ENCODE results near the gene GUCY1B1. TPM values are rescaled to one million over a fixed set of nuclear protein-coding genes. Genes with fewer than 3 reads are reported as not detected.

GUCY1B1 gene
- polyA plus RNA-seq, 1 donor: 13.5 TPM

GRCh38 chr4:155773196-155773800 lies 14.5 kb downstream of the GUCY1B1 start:
- no peaks in the 10 kb centered on the region for H3K4me1 ChIP-seq (ENCODE audit: control insufficient read depth, insufficient read depth, low read length)
- no peak overlapping the region for H3K27ac ChIP-seq (ENCODE audit: low read length)
- no peaks in the 10 kb centered on the region for H3K9me3 ChIP-seq (ENCODE audit: control insufficient read depth, low read depth, low read length)
- H3K4me3 ChIP-seq (ENCODE audit: low read length): no peak overlapping the region
- no peaks in the 10 kb centered on the region for H3K36me3 ChIP-seq (ENCODE audit: control insufficient read depth, insufficient read depth, low read length)
- no peaks in the 10 kb centered on the region for H3K27me3 ChIP-seq (ENCODE audit: control insufficient read depth, insufficient read depth, low read length)
- 71% methylated on average over 1 of the region's 4 CpGs for WGBS (ENCODE audit: insufficient coverage, low lambda C conversion rate)
- DNase-seq: no peak

GRCh38 chr4:155774033-155774432 lies 15.2 kb downstream of the GUCY1B1 start:
- H3K9me3 ChIP-seq (ENCODE audit: control insufficient read depth, low read depth, low read length): no peaks in the 10 kb centered on the region
- no peak overlapping the region for H3K27ac ChIP-seq (ENCODE audit: low read length)
- 80% methylated on average over 1 of the region's 4 CpGs for WGBS (ENCODE audit: insufficient coverage, low lambda C conversion rate)
- no peak for DNase-seq
- H3K36me3 ChIP-seq (ENCODE audit: control insufficient read depth, insufficient read depth, low read length): no peaks in the 10 kb centered on the region
- H3K4me3 ChIP-seq (ENCODE audit: low read length): no peak overlapping the region
- H3K4me1 ChIP-seq (ENCODE audit: control insufficient read depth, insufficient read depth, low read length): no peaks in the 10 kb centered on the region
- H3K27me3 ChIP-seq (ENCODE audit: control insufficient read depth, insufficient read depth, low read length): no peaks in the 10 kb centered on the region

GRCh38 chr4:155777971-155778735 lies 19.3 kb downstream of the GUCY1B1 start:
- no peak overlapping the region for H3K27ac ChIP-seq (ENCODE audit: low read length)
- WGBS (ENCODE audit: insufficient coverage, low lambda C conversion rate): 35% methylated on average over 3 of the region's 3 CpGs
- no peak overlapping the region for H3K4me3 ChIP-seq (ENCODE audit: low read length)
- peaks cover 2% of the 10 kb centered on the region for H3K27me3 ChIP-seq (ENCODE audit: control insufficient read depth, insufficient read depth, low read length)
- DNase-seq: peak in 1 of 2 donors; percentile 48
- no peaks in the 10 kb centered on the region for H3K9me3 ChIP-seq (ENCODE audit: control insufficient read depth, low read depth, low read length)
- H3K4me1 ChIP-seq (ENCODE audit: control insufficient read depth, insufficient read depth, low read length): no peaks in the 10 kb centered on the region
- H3K36me3 ChIP-seq (ENCODE audit: control insufficient read depth, insufficient read depth, low read length): no peaks in the 10 kb centered on the region

GRCh38 chr4:155780775-155781174 lies 22.0 kb downstream of the GUCY1B1 start:
- WGBS (ENCODE audit: insufficient coverage, low lambda C conversion rate): no CpG with 5 or more reads among the region's 1 CpG
- Histone ChIP-seq H3K4me3 (ENCODE audit: low read length) (no peak overlapping the region), H3K9me3 (ENCODE audit: control insufficient read depth, low read depth, low read length) (no peaks in the 10 kb centered on the region), H3K36me3 (ENCODE audit: control insufficient read depth, insufficient read depth, low read length) (no peaks in the 10 kb centered on the region), H3K4me1 (ENCODE audit: control insufficient read depth, insufficient read depth, low read length) (no peaks in the 10 kb centered on the region), H3K27ac (ENCODE audit: low read length) (no peak overlapping the region), H3K27me3 (ENCODE audit: control insufficient read depth, insufficient read depth, low read length) (peaks cover 2% of the 10 kb centered on the region)
- no peak for DNase-seq

- H3K9me3 ChIP-seq (ENCODE audit: control insufficient read depth, low read depth, low read length): no peaks in the 10 kb centered on the region
- peaks cover 2% of the 10 kb centered on the region for H3K27me3 ChIP-seq (ENCODE audit: control insufficient read depth, insufficient read depth, low read length)
- WGBS (ENCODE audit: insufficient coverage, low lambda C conversion rate): 94% methylated on average over 3 of the region's 4 CpGs
- DNase-seq: no peak
- H3K36me3 ChIP-seq (ENCODE audit: control insufficient read depth, insufficient read depth, low read length): no peaks in the 10 kb centered on the region
- no peak overlapping the region for H3K27ac ChIP-seq (ENCODE audit: low read length)
- H3K4me3 ChIP-seq (ENCODE audit: low read length): no peak overlapping the region
- H3K4me1 ChIP-seq (ENCODE audit: control insufficient read depth, insufficient read depth, low read length): no peaks in the 10 kb centered on the region
Measured at GRCh38 chr4:155781249-155781831, 22.5 kb downstream of the GUCY1B1 start.

- Histone ChIP-seq H3K4me3 (ENCODE audit: low read length) (no peak overlapping the region), H3K27ac (ENCODE audit: low read length) (no peak overlapping the region), H3K36me3 (ENCODE audit: control insufficient read depth, insufficient read depth, low read length) (no peaks in the 10 kb centered on the region), H3K4me1 (ENCODE audit: control insufficient read depth, insufficient read depth, low read length) (no peaks in the 10 kb centered on the region), H3K9me3 (ENCODE audit: control insufficient read depth, low read depth, low read length) (no peaks in the 10 kb centered on the region), H3K27me3 (ENCODE audit: control insufficient read depth, insufficient read depth, low read length) (peaks cover 2% of the 10 kb centered on the region)
- no peak for DNase-seq
- 83% methylated on average over 1 of the region's 1 CpG for WGBS (ENCODE audit: insufficient coverage, low lambda C conversion rate)
Measured at GRCh38 chr4:155784637-155785036, 25.8 kb downstream of the GUCY1B1 start.

- no peaks in the 10 kb centered on the region for H3K4me1 ChIP-seq (ENCODE audit: control insufficient read depth, insufficient read depth, low read length)
- H3K4me3 ChIP-seq (ENCODE audit: low read length): no peak overlapping the region
- WGBS (ENCODE audit: insufficient coverage, low lambda C conversion rate): 80% methylated on average over 1 of the region's 1 CpG
- no peak for DNase-seq
- H3K27me3 ChIP-seq (ENCODE audit: control insufficient read depth, insufficient read depth, low read length): peaks cover 2% of the 10 kb centered on the region
- H3K9me3 ChIP-seq (ENCODE audit: control insufficient read depth, low read depth, low read length): no peaks in the 10 kb centered on the region
- no peak overlapping the region for H3K27ac ChIP-seq (ENCODE audit: low read length)
- H3K36me3 ChIP-seq (ENCODE audit: control insufficient read depth, insufficient read depth, low read length): no peaks in the 10 kb centered on the region
Measured at GRCh38 chr4:155785828-155786227, 27.0 kb downstream of the GUCY1B1 start.

GRCh38 chr4:155787113-155787710 lies 28.4 kb downstream of the GUCY1B1 start:
- Histone ChIP-seq H3K9me3 (ENCODE audit: control insufficient read depth, low read depth, low read length) (no peaks in the 10 kb centered on the region), H3K4me1 (ENCODE audit: control insufficient read depth, insufficient read depth, low read length) (no peaks in the 10 kb centered on the region), H3K27me3 (ENCODE audit: control insufficient read depth, insufficient read depth, low read length) (peaks cover 2% of the 10 kb centered on the region), H3K36me3 (ENCODE audit: control insufficient read depth, insufficient read depth, low read length) (no peaks in the 10 kb centered on the region), H3K27ac (ENCODE audit: low read length) (no peak overlapping the region), H3K4me3 (ENCODE audit: low read length) (no peak overlapping the region)
- DNase-seq: peak; percentile 22 to 45
- 0% methylated on average over 2 of the region's 5 CpGs for WGBS (ENCODE audit: insufficient coverage, low lambda C conversion rate)

GRCh38 chr4:155789391-155789790 lies 30.6 kb downstream of the GUCY1B1 start:
- Histone ChIP-seq H3K4me1 (ENCODE audit: control insufficient read depth, insufficient read depth, low read length) (no peaks in the 10 kb centered on the region), H3K27me3 (ENCODE audit: control insufficient read depth, insufficient read depth, low read length) (no peaks in the 10 kb centered on the region), H3K4me3 (ENCODE audit: low read length) (no peak overlapping the region), H3K36me3 (ENCODE audit: control insufficient read depth, insufficient read depth, low read length) (no peaks in the 10 kb centered on the region), H3K27ac (ENCODE audit: low read length) (no peak overlapping the region), H3K9me3 (ENCODE audit: control insufficient read depth, low read depth, low read length) (no peaks in the 10 kb centered on the region)
- no peak for DNase-seq
- WGBS (ENCODE audit: insufficient coverage, low lambda C conversion rate): no CpG with 5 or more reads among the region's 6 CpGs

GRCh38 chr4:155789982-155790381 lies 31.2 kb downstream of the GUCY1B1 start:
- H3K27ac ChIP-seq (ENCODE audit: low read length): no peak overlapping the region
- WGBS (ENCODE audit: insufficient coverage, low lambda C conversion rate): 100% methylated on average over 1 of the region's 3 CpGs

More at GRCh38 chr4:155789982-155790381, 31.2 kb downstream of the GUCY1B1 start:
- H3K36me3 ChIP-seq (ENCODE audit: control insufficient read depth, insufficient read depth, low read length): no peaks in the 10 kb centered on the region
- H3K27me3 ChIP-seq (ENCODE audit: control insufficient read depth, insufficient read depth, low read length): no peaks in the 10 kb centered on the region
- no peak overlapping the region for H3K4me3 ChIP-seq (ENCODE audit: low read length)
- no peaks in the 10 kb centered on the region for H3K9me3 ChIP-seq (ENCODE audit: control insufficient read depth, low read depth, low read length)
- DNase-seq: no peak
- no peaks in the 10 kb centered on the region for H3K4me1 ChIP-seq (ENCODE audit: control insufficient read depth, insufficient read depth, low read length)

Measured in large intestine (tissue), 3 donors.